Smooth muscle cell (in vitro differentiated cells): ENCODE results near the gene PHF14. TPM values are rescaled to one million over a fixed set of nuclear protein-coding genes. Genes with fewer than 3 reads are reported as not detected.

ENCODE experiments used
- DNase-seq: peaks from one replicate; lab custom pipeline; 2025; ENCODE audit not compliant: unreplicated experiment; lab: John Stamatoyannopoulos, UW
- H2AFZ ChIP-seq: fragments of 200-600 bp; sonication (generic); 2 replicates; pipeline ENCODE4 v1.6.0; 2016; ENCODE audit warnings: antibody characterized with exemption, low read depth, mild to moderate bottlenecking
- H3F3A ChIP-seq: fragments of 200-600 bp; sonication (generic); 2 replicates; pipeline ENCODE4 v1.6.0; 2017; ENCODE audit warnings: antibody characterized with exemption, low read depth
- H3K27ac ChIP-seq: fragments of 200-600 bp; sonication (generic); 2 replicates; pipeline ENCODE4 v1.5.1; 2016; ENCODE audit warnings: low read depth, mild to moderate bottlenecking
- H3K27me3 ChIP-seq: fragments of 200-600 bp; sonication (generic); 2 replicates; pipeline ENCODE4 v1.6.1; 2016; ENCODE audit warnings: low read depth, mild to moderate bottlenecking
- H3K36me3 ChIP-seq: fragments of 200-600 bp; sonication (generic); 2 replicates; pipeline ENCODE4 v1.5.1; 2016; ENCODE audit warnings: low read depth
- H3K4me1 ChIP-seq: fragments of 200-600 bp; sonication (generic); 2 replicates; pipeline ENCODE4 v1.5.1; 2016; ENCODE audit warnings: low read depth
- H3K4me2 ChIP-seq: fragments of 200-600 bp; sonication (generic); 2 replicates; pipeline ENCODE4 v1.6.0; 2016; ENCODE audit warnings: mild to moderate bottlenecking
- H3K4me3 ChIP-seq: fragments of 200-600 bp; sonication (generic); 2 replicates; pipeline ENCODE4 v1.5.1; 2016; ENCODE audit warnings: mild to moderate bottlenecking
- H3K79me2 ChIP-seq: fragments of 200-600 bp; sonication (generic); 2 replicates; pipeline ENCODE4 v1.6.0; 2016; ENCODE audit warnings: low read depth, mild to moderate bottlenecking
- H3K9ac ChIP-seq: fragments of 200-600 bp; sonication (generic); 2 replicates; pipeline ENCODE4 v1.6.0; 2016; ENCODE audit warnings: low read depth
- H3K9me3 ChIP-seq: fragments of 200-600 bp; sonication (generic); replicated peaks from 2 replicates; pipeline ENCODE4 v1.5.1; 2016; ENCODE audit warnings: low read depth
- H4K20me1 ChIP-seq: fragments of 200-600 bp; sonication (generic); 2 replicates; pipeline ENCODE4 v1.6.0; 2016; ENCODE audit warnings: low read depth
- WGBS: methylation state at CpG from one replicate; pipeline ENCODE4 v1.1.7; 2016; ENCODE audit warnings: low lambda C conversion rate; 5-methylcytosine and 5-hydroxymethylcytosine counted together
- polyA plus RNA-seq: library from polyadenylated mRNA; unstranded; fragments of >200 nt; fragmentation: Nextera tagmentation; extraction: Ambion mirVana; gene quantifications from 2 replicates; pipeline ENCODE4 v1.2.1, GENCODE V29; 2016
- total RNA-seq: library from RNA; depleted of rRNA; stranded (reverse); fragments of >200 nt; gene quantifications from 2 replicates; pipeline ENCODE4 v1.2.3, GENCODE V29; 2014
- TF ChIP-seq, protein P1 (sequence below): fragments of 200-600 bp; sonication (generic); IDR thresholded peaks from 2 replicates; pipeline ENCODE4 v1.5.1; 2017; ENCODE audit warnings: borderline replicate concordance, mild to moderate bottlenecking, antibody characterized with exemption; ENCODE audit not compliant: insufficient read depth, poor library complexity, severe bottlenecking

The PHF14 gene
- total and polyA plus RNA-seq, 2 experiments from 2014 or later, result 13.2 to 29.2 TPM

- Histone ChIP-seq H3K79me2 (peaks cover 26% of the 10 kb centered on the region), H2AFZ (no peak overlapping the region), H3K27me3 (no peaks in the 10 kb centered on the region), H3K36me3 (no peaks in the 10 kb centered on the region), H3K4me1 (no peaks in the 10 kb centered on the region), H3K4me3 (no peak overlapping the region), H3K9ac (no peak overlapping the region), H3F3A (no peaks in the 10 kb centered on the region), H3K9me3 (no peaks in the 10 kb centered on the region), H3K4me2 (no peak overlapping the region), H4K20me1 (peaks cover 38% of the 10 kb centered on the region), H3K27ac (no peak overlapping the region)
- DNase-seq, result no peak
- TF ChIP-seq, protein P1, sequence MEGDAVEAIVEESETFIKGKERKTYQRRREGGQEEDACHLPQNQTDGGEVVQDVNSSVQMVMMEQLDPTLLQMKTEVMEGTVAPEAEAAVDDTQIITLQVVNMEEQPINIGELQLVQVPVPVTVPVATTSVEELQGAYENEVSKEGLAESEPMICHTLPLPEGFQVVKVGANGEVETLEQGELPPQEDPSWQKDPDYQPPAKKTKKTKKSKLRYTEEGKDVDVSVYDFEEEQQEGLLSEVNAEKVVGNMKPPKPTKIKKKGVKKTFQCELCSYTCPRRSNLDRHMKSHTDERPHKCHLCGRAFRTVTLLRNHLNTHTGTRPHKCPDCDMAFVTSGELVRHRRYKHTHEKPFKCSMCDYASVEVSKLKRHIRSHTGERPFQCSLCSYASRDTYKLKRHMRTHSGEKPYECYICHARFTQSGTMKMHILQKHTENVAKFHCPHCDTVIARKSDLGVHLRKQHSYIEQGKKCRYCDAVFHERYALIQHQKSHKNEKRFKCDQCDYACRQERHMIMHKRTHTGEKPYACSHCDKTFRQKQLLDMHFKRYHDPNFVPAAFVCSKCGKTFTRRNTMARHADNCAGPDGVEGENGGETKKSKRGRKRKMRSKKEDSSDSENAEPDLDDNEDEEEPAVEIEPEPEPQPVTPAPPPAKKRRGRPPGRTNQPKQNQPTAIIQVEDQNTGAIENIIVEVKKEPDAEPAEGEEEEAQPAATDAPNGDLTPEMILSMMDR, result no peak
Measured at GRCh38 chr7:11005202-11005601, 31.5 kb downstream of the PHF14 start.

- H3K9ac ChIP-seq, result no peak overlapping the region
- no peaks in the 10 kb centered on the region for H3K9me3 ChIP-seq
- peaks cover 29% of the 10 kb centered on the region for H4K20me1 ChIP-seq
- no peaks in the 10 kb centered on the region for H3K36me3 ChIP-seq
- no peak overlapping the region for H3K27ac ChIP-seq
- peaks cover 19% of the 10 kb centered on the region for H3K79me2 ChIP-seq
- no peak overlapping the region for H3K4me2 ChIP-seq
- H3F3A ChIP-seq, result no peaks in the 10 kb centered on the region
- H3K4me1 ChIP-seq, result no peaks in the 10 kb centered on the region
- H2AFZ ChIP-seq, result no peak overlapping the region
- no peak overlapping the region for H3K4me3 ChIP-seq
- DNase-seq, result no peak
- no peaks in the 10 kb centered on the region for H3K27me3 ChIP-seq
- TF ChIP-seq, protein P1, result no peak
- 78% methylated on average over 3 of the region's 3 CpGs for WGBS
Measured at GRCh38 chr7:11006291-11006690, 32.6 kb downstream of the PHF14 start.

GRCh38 chr7:11009631-11010030 lies 36.0 kb downstream of the PHF14 start:
- 83% methylated on average over 1 of the region's 1 CpG for WGBS
- peaks cover 10% of the 10 kb centered on the region for H3K79me2 ChIP-seq
- H3K4me1 ChIP-seq, result no peaks in the 10 kb centered on the region
- no peaks in the 10 kb centered on the region for H3F3A ChIP-seq
- H3K9ac ChIP-seq, result no peak overlapping the region
- DNase-seq, result no peak
- no peaks in the 10 kb centered on the region for H3K27me3 ChIP-seq
- no peak overlapping the region for H3K4me3 ChIP-seq
- peaks cover 31% of the 10 kb centered on the region for H4K20me1 ChIP-seq
- H2AFZ ChIP-seq, result no peak overlapping the region
- TF ChIP-seq, protein P1, result no peak
- no peaks in the 10 kb centered on the region for H3K9me3 ChIP-seq
- no peak overlapping the region for H3K4me2 ChIP-seq
- H3K36me3 ChIP-seq, result no peaks in the 10 kb centered on the region
- no peak overlapping the region for H3K27ac ChIP-seq

GRCh38 chr7:11021468-11021867 lies 47.8 kb downstream of the PHF14 start:
- Histone ChIP-seq H3K27ac (no peak overlapping the region), H3K79me2 (no peaks in the 10 kb centered on the region), H3K4me3 (no peak overlapping the region), H4K20me1 (peaks cover 29% of the 10 kb centered on the region), H3K9me3 (no peaks in the 10 kb centered on the region), H2AFZ (no peak overlapping the region), H3K4me1 (no peaks in the 10 kb centered on the region), H3K27me3 (no peaks in the 10 kb centered on the region), H3K9ac (no peak overlapping the region), H3K36me3 (peaks cover 9% of the 10 kb centered on the region), H3K4me2 (no peak overlapping the region), H3F3A (no peaks in the 10 kb centered on the region)
- TF ChIP-seq, protein P1, result no peak
- WGBS, result 100% methylated on average over 1 of the region's 1 CpG
- no peak for DNase-seq
